ENCODE results near the gene BAD.

BAD gene

DNA sequence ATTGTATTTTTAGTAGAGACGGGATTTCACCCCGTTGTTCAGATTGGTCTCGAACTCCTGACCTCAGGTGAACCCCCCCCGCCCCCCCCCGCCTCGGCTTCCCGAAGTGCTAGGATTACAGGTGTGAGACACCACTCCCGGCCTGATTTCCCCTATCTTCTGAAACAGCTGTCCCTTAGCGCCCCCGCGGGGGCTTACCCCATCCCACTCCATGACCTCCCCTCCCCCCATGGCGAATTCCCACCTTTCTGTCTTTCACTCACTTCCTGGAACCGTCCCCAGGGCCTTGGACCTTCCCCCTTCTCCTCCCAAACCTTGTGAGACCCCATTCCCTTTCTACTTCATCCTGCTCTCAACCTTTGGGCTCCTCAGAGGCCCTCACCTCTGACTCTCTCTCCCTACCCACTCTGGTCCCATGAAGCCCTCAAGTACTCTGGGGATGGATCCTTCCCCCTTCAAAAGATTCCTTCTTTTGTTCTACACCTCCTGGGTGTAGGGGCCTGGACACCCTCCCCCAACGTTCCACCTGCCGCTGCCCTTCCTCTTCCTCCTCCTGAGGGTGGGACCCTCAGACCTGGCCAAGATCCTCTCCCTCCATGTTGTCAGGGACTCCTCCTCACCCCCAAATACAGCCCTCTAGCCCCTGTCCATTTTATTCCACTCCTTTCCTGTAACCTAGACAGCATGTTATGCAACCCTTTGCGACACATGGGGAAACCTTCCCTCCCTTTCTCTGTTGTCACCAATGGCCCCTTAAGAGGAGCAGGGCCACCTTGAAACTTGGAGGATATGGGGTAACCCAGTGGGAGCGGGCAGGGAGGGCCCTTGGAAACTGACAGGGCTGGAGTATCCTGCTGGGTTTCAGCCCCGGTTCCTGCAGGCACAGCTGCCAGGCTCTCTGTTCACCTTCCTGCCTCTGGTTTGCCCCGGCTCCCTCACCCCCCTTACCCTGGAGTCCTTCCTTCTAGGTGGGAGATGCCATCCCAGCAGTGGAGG is 34.6 kb upstream of the BAD start:
- TF ChIP-seq CTCF (IDR thresholded peaks at IDR 0.05; ENCODE audit: low read length), result no peak
- no peak for TF ChIP-seq EZH2phosphoT487 (IDR thresholded peaks at IDR 0.05; ENCODE audit: low read length)
- TF ChIP-seq EZH2 (optimal IDR thresholded peaks at IDR 0.05; ENCODE audit: low read depth, low read length), result no peak
- H3K4me3 ChIP-seq (ENCODE audit: low read length), result peak overlapping the region; percentile 78
- H3K27me3 ChIP-seq (replicated peaks; ENCODE audit: insufficient read depth, low read length), result no peaks in the 10 kb centered on the region
- no peak for DNase-seq
- H3F3A ChIP-seq (ENCODE audit: insufficient read depth, low read length), result peaks cover 38% of the 10 kb centered on the region
- peak overlapping the region; percentile 93; the same call in 1 of the 2 replicates for H3K4me2 ChIP-seq (ENCODE audit: low read depth, low read length)
- H3K36me3 ChIP-seq (replicated peaks; ENCODE audit: insufficient read depth, low read length), result no peaks in the 10 kb centered on the region
- peak overlapping the region; percentile 92; the same call in 1 of the 2 replicates for H3K9ac ChIP-seq (ENCODE audit: low read length)
- H3K27ac ChIP-seq (ENCODE audit: low read length), result no peak overlapping the region
- H3K9me3 ChIP-seq (replicated peaks; ENCODE audit: insufficient read depth, low read length), result no peaks in the 10 kb centered on the region
- H4K20me1 ChIP-seq (ENCODE audit: insufficient read depth, low read length), result no peaks in the 10 kb centered on the region
- H3K9me2 ChIP-seq (replicated peaks; ENCODE audit: insufficient read depth, low read length), result no peaks in the 10 kb centered on the region
- peaks cover 36% of the 10 kb centered on the region for H3K79me2 ChIP-seq (ENCODE audit: low read length)
- H2AFZ ChIP-seq (ENCODE audit: low read length), result no peak overlapping the region
- H3K4me1 ChIP-seq (ENCODE audit: low read length), result peaks cover 6% of the 10 kb centered on the region

DNA sequence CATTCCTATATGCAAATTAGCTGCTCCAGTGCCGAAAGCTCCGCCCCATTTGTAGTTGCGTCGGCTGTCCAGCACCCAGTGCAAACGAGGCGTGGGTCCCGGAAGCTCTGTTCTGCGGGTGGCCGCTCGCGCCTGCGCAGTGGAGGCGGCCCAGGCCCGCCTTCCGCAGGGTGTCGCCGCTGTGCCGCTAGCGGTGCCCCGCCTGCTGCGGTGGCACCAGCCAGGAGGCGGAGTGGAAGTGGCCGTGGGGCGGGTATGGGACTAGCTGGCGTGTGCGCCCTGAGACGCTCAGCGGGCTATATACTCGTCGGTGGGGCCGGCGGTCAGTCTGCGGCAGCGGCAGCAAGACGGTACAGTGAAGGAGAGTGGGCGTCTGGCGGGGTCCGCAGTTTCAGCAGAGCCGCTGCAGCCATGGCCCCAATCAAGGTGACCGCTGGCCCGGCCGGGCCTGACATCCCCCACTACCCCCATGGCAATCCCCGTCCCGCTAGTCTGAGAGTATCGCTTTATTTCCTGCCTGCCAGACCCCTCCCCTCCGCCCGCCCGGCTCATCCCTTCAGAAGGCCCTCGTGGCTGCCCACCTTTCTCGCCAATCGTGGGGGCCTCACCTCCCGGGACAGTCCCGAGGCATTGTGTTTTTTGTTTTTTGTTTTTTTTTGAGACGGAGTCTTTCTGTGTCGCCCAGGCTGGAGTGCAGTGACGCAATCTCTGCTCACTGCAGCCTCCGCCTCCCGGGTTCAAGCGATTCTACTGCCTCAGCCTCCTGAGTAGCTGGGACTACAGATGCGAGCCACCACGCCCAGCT is 33.7 kb upstream of the BAD start, which contains the start of gene PRDX5:
Gene PRDX5, plus strand, starts transcription at position 161 of the 805 bp plus-strand sequence. Its CDS starts 95 bp downstream, at position 256.
- Histone ChIP-seq H3K9me3 (replicated peaks; ENCODE audit: insufficient read depth, low read length) (no peaks in the 10 kb centered on the region), H3K9me2 (replicated peaks; ENCODE audit: insufficient read depth, low read length) (no peaks in the 10 kb centered on the region), H3K4me2 (ENCODE audit: low read depth, low read length) (peak within 1 kb of the TSS; percentile 93), H3K27ac (ENCODE audit: low read length) (peak within 1 kb of the TSS; percentile 100), H4K20me1 (ENCODE audit: insufficient read depth, low read length) (no peaks in the 10 kb centered on the region), H3K9ac (ENCODE audit: low read length) (peak within 1 kb of the TSS; percentile 92), H2AFZ (ENCODE audit: low read length) (peak within 1 kb of the TSS; percentile 63), H3K4me1 (ENCODE audit: low read length) (peaks cover 6% of the 10 kb centered on the region), H3F3A (ENCODE audit: insufficient read depth, low read length) (peaks cover 39% of the 10 kb centered on the region), H3K4me3 (ENCODE audit: low read length) (peak within 1 kb of the TSS; percentile 78), H3K79me2 (ENCODE audit: low read length) (peaks cover 45% of the 10 kb centered on the region), H3K36me3 (replicated peaks; ENCODE audit: insufficient read depth, low read length) (no peaks in the 10 kb centered on the region), H3K27me3 (replicated peaks; ENCODE audit: insufficient read depth, low read length) (no peaks in the 10 kb centered on the region)
- DNase-seq, result peak; percentile 98
- TF ChIP-seq EZH2phosphoT487 (IDR thresholded peaks at IDR 0.05; ENCODE audit: low read length), result no peak
- TF ChIP-seq CTCF (IDR thresholded peaks at IDR 0.05; ENCODE audit: low read length), result peak; percentile 25; the same call in 1 of the 2 replicates
- TF ChIP-seq EZH2 (optimal IDR thresholded peaks at IDR 0.05; ENCODE audit: low read depth, low read length), result no peak

- peak within 1 kb of the TSS; percentile 63 for H2AFZ ChIP-seq (ENCODE audit: low read length)
- peak within 1 kb of the TSS; percentile 100 for H3K27ac ChIP-seq (ENCODE audit: low read length)
- H3K79me2 ChIP-seq (ENCODE audit: low read length), result peaks cover 53% of the 10 kb centered on the region
- H3K4me3 ChIP-seq (ENCODE audit: low read length), result peak within 1 kb of the TSS; percentile 78
- no peaks in the 10 kb centered on the region for H3K9me3 ChIP-seq (replicated peaks; ENCODE audit: insufficient read depth, low read length)
- H3F3A ChIP-seq (ENCODE audit: insufficient read depth, low read length), result peaks cover 39% of the 10 kb centered on the region
- peak; percentile 99 for DNase-seq
- no peaks in the 10 kb centered on the region for H3K9me2 ChIP-seq (replicated peaks; ENCODE audit: insufficient read depth, low read length)
- no peaks in the 10 kb centered on the region for H3K27me3 ChIP-seq (replicated peaks; ENCODE audit: insufficient read depth, low read length)
- TF ChIP-seq EZH2 (optimal IDR thresholded peaks at IDR 0.05; ENCODE audit: low read depth, low read length) (no peak), EZH2phosphoT487 (IDR thresholded peaks at IDR 0.05; ENCODE audit: low read length) (no peak), CTCF (IDR thresholded peaks at IDR 0.05; ENCODE audit: low read length) (no peak)
- peak within 1 kb of the TSS; percentile 93 for H3K4me2 ChIP-seq (ENCODE audit: low read depth, low read length)
- no peaks in the 10 kb centered on the region for H3K36me3 ChIP-seq (replicated peaks; ENCODE audit: insufficient read depth, low read length)
- H3K4me1 ChIP-seq (ENCODE audit: low read length), result peaks cover 6% of the 10 kb centered on the region
- peak within 1 kb of the TSS; percentile 92 for H3K9ac ChIP-seq (ENCODE audit: low read length)
- H4K20me1 ChIP-seq (ENCODE audit: insufficient read depth, low read length), result no peaks in the 10 kb centered on the region
Observed at GRCh38 chr11:64317325-64317960, 33.0 kb upstream of the BAD start, which contains the start of gene TRMT112. TSS of gene TRMT112 (minus strand) at chr11:64317559. CDS start at chr11:64317526, 33 bp downstream.

Data from MM.1S (cell line).